Ovary (tissue), 9 donors: Measurements from ENCODE around the gene TLR1. TPM values are rescaled to one million over a fixed set of nuclear protein-coding genes. Genes with fewer than 3 reads are reported as not detected.

Experiments used
- DNase-seq, 5 donors: peaks; one replicate each; pipeline ENCODE4 v3.0.0-alpha.2; 2019 to 2020
- H3K27ac ChIP-seq, 2 donors: fragments of 200-600 bp; one replicate each; pipeline versions ENCODE4 v1.5.1 to v1.8.0; 2019 to 2022
- H3K27me3 ChIP-seq: fragments of 200-600 bp; one replicate; pipeline ENCODE4 v1.8.0; 2022
- H3K36me3 ChIP-seq: fragments of 200-600 bp; sonication (generic); one replicate; pipeline ENCODE4 v1.5.1; 2019
- H3K4me1 ChIP-seq: one replicate; pipeline ENCODE4 v1.8.1; 2013; ENCODE audit warnings: mild to moderate bottlenecking, moderate library complexity; ENCODE audit not compliant: insufficient read depth
- H3K4me3 ChIP-seq: fragments of 200-600 bp; sonication (generic); one replicate; pipeline ENCODE4 v1.5.1; 2017
- H3K9me3 ChIP-seq, 2 donors: fragments of 200-600 bp in 1 of 2; sonication (generic) in 1 of 2; one replicate each; pipeline versions ENCODE4 v1.5.1 to v1.8.1; 2013 to 2019; ENCODE audit warnings: mild to moderate bottlenecking in 1 of 2, moderate library complexity in 1 of 2
- CTCF ChIP-seq, 3 donors: fragments of 450-650 bp in 2 of 3; fragments of 200-600 bp in 1 of 3; IDR thresholded peaks; one replicate each; pipeline versions ENCODE4 v1.5.1 to v1.8.0; 2016 to 2022; ENCODE audit warnings: antibody characterized with exemption in 3 of 3, mild to moderate bottlenecking in 1 of 3
- EP300 ChIP-seq: sonication (generic); formaldehyde crosslinking; IDR thresholded peaks from one replicate; pipeline ENCODE4 v1.6.1; 2017; ENCODE audit warnings: antibody characterized with exemption
- POLR2A ChIP-seq: fragments of 450-650 bp; IDR thresholded peaks from one replicate; pipeline ENCODE4 v1.6.1; 2017; ENCODE audit warnings: antibody characterized with exemption, mild to moderate bottlenecking, moderate library complexity
- WGBS, 3 donors: extraction: QIAGEN DNeasy Blood & Tissue Kit in 1 of 3; methylation state at CpG; one replicate each; pipeline versions ENCODE4 v1.1.5 to v1.1.7; 2013 to 2017; 5-methylcytosine and 5-hydroxymethylcytosine counted together
- intact Hi-C, 4 donors: fragments of 100-400 bp; cut with DNase I; formaldehyde crosslinking; loops; one replicate each; pipeline versions ENCODE4 v1.11.0 to v1.15.1; 2022 to 2023
- polyA plus RNA-seq, 2 donors: library from polyadenylated mRNA; stranded (reverse); fragments of 200-250 nt in 1 of 2; fragments of 350-450 nt in 1 of 2; fragmentation: Illumina TruSeq in 1 of 2; extraction: RNeasy Lipid Tissue Mini Kit (QIAGEN cat#74804) in 1 of 2; gene quantifications; one replicate each; pipeline ENCODE4 v1.2.3, GENCODE V29; 2013 to 2014
- total RNA-seq, 7 donors: library from RNA; depleted of rRNA in 2 of 7; stranded (reverse); fragments of >200 nt in 2 of 7; fragmentation: NEBNext Ultra II Directional in 3 of 7; extraction: Animal tissue kit (Norgen Biotek cat#: 25700) in 3 of 7; gene quantifications; one replicate each; pipeline versions ENCODE4 v1.1.0 to v1.2.4, GENCODE V29; 2016 to 2023
- donor health status: DM: no; HTN: no; CAD: no; lungs with moderate emphysema.
- donor health status: DM: no; HTN: no; CAD: no.
- donor health status: Bipolar disorder and iron deficiency.
- donor health status: DM: yes; HTN: yes; CAD: no.
- donor health status: DM: no; HTN: no; CAD: no.
- donor health status: DM: yes; HTN: yes; CAD: no.

Gene TLR1
- total and polyA plus RNA-seq, 9 donors = 5.0 to 24.0 (median 10.1) TPM

- no peak for TF ChIP-seq CTCF (IDR thresholded peaks at IDR 0.05)
- no peak for TF ChIP-seq POLR2A
- TF ChIP-seq EP300 = no peak
- Histone ChIP-seq H3K9me3 (no peaks in the 10 kb centered on the region), H3K36me3 (no peaks in the 10 kb centered on the region), H3K4me3 (no peak overlapping the region), H3K27me3 (no peaks in the 10 kb centered on the region), H3K4me1 (peaks cover 5% of the 10 kb centered on the region), H3K27ac (no peak overlapping the region)
- no peak for DNase-seq
- intact Hi-C loops = loop anchor here in 1 of 4 donors (10.0 kb wide), 1 partner anchor 377 kb away; no protein-coding TSS in a partner anchor
- WGBS, 3 donors = 87 to 90% (median 90%) methylated on average over 6 of the region's 6 CpGs
Observed at GRCh38 chr4:38757945-38758600, 46.5 kb downstream of the TLR1 start.

GRCh38 chr4:38752941-38753806 lies 51.4 kb downstream of the TLR1 start:
- 14 to 22% (median 18%) methylated on average over 19 of the region's 19 CpGs for WGBS, 3 donors

GRCh38 chr4:38752372-38752940 lies 52.1 kb downstream of the TLR1 start:
- H3K27ac ChIP-seq = peak overlapping the region in 1 of 2 donors; percentile 71
- no peak for TF ChIP-seq EP300
- TF ChIP-seq POLR2A = no peak
- no peak for TF ChIP-seq CTCF (IDR thresholded peaks at IDR 0.05)
- intact Hi-C loops = loop anchor here in 1 of 4 donors (10.0 kb wide), 1 partner anchor 382 kb away; no protein-coding TSS in a partner anchor

More at GRCh38 chr4:38752941-38753806, 51.4 kb downstream of the TLR1 start:
- Histone ChIP-seq H3K9me3 (no peaks in the 10 kb centered on the region), H3K27ac (peak overlapping the region in 1 of 2 donors; percentile 71), H3K36me3 (no peaks in the 10 kb centered on the region), H3K27me3 (no peaks in the 10 kb centered on the region), H3K4me3 (peak overlapping the region; percentile 17), H3K4me1 (peaks cover 7% of the 10 kb centered on the region)
- TF ChIP-seq POLR2A (no peak), EP300 (no peak), CTCF (IDR thresholded peaks at IDR 0.05) (no peak)
- intact Hi-C loops = loop anchor here in 1 of 4 donors (10.0 kb wide), 1 partner anchor 382 kb away; no protein-coding TSS in a partner anchor
- DNase-seq = peak; percentile 88 to 91 (median 91)

GRCh38 chr4:38751341-38752010 lies 53.1 kb downstream of the TLR1 start:
- TF ChIP-seq POLR2A (no peak), CTCF (IDR thresholded peaks at IDR 0.05) (no peak), EP300 (no peak)
- peaks cover 7% of the 10 kb centered on the region for H3K4me1 ChIP-seq
- H3K27me3 ChIP-seq = no peaks in the 10 kb centered on the region
- DNase-seq = no peak
- no peak overlapping the region for H3K4me3 ChIP-seq
- no peaks in the 10 kb centered on the region for H3K9me3 ChIP-seq
- 92 to 94% (median 93%) methylated on average over 13 of the region's 13 CpGs for WGBS, 3 donors
- no peaks in the 10 kb centered on the region for H3K36me3 ChIP-seq
- peak overlapping the region in 1 of 2 donors; percentile 71 for H3K27ac ChIP-seq
- intact Hi-C loops = loop anchor here in 1 of 4 donors (10.0 kb wide), 1 partner anchor 383 kb away; no protein-coding TSS in a partner anchor

More at GRCh38 chr4:38752372-38752940, 52.1 kb downstream of the TLR1 start:
- H3K36me3 ChIP-seq = no peaks in the 10 kb centered on the region
- WGBS, 3 donors = 8 to 12% (median 11%) methylated on average over 8 of the region's 8 CpGs
- H3K4me3 ChIP-seq = peak overlapping the region; percentile 17
- H3K4me1 ChIP-seq = peaks cover 7% of the 10 kb centered on the region
- no peak for DNase-seq
- no peaks in the 10 kb centered on the region for H3K9me3 ChIP-seq
- no peaks in the 10 kb centered on the region for H3K27me3 ChIP-seq
